GM21717 (cell line): Measurements from ENCODE around the gene OR2A2.

Experiments used
- ATAC-seq: cut with Tn5 transposase; IDR thresholded peaks from one replicate; pipeline ENCODE4 v1.9.1; 2021; ENCODE audit warnings: mild to moderate bottlenecking, moderate library complexity; ENCODE audit not compliant: unreplicated experiment

Gene OR2A2

DNA sequence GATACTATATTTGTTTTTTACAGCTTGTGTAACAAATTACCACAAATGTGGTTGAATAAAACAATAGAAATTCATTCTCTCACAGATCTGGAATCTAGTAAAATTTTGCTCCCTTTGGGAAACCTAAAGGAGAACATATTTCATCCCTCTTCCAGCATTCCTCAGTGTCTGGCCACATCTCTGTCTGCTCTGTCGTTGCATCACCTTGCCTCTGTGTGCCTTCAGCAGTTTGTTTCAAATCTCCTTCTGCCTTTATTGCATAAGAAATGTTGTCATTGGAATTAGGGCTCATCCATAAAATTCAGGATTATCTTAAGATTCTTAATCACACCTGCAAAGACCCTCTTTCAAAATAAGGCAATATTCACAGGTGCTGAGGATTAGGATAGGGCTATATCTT, 28.1 kb downstream of the OR2A2 start:
- no peak for ATAC-seq

DNA sequence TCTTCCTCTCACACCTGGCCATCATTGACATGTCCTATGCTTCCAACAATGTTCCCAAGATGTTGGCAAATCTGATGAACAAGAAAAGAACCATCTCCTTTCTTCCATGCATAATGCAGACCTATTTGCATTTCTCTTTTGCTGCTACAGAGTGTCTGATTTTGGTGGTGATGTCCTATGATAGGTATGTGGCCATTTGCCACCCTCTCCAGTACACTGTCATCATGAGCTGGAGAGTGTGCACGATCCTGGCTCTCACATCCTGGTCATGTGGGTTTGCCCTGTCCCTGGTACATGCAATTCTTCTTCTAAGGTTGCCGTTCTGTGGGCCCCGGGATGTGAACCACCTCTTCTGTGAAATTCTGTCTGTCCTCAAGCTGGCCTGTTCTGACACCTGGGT, 32.8 kb downstream of the OR2A2 start:
- ATAC-seq = no peak

DNA sequence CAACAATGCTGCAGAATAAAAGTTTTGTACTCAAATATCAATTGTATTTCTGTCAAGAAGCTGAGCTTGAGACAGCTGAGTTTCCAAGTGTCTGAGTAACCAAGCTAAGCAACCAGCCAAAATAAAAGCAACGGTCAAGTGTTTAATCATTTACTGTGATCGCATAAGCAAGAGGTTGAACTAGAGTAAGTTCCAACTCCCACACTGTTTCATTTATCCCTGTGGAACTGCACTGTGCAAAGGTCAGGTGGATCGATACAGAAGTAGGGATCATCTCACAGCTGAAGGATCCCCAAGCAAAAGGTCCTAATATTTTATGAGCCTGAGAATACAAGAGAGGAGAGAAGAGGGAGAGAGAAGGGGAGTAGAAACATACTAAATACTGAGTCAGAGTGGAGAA, 35.0 kb downstream of the OR2A2 start:
- ATAC-seq = no peak

DNA sequence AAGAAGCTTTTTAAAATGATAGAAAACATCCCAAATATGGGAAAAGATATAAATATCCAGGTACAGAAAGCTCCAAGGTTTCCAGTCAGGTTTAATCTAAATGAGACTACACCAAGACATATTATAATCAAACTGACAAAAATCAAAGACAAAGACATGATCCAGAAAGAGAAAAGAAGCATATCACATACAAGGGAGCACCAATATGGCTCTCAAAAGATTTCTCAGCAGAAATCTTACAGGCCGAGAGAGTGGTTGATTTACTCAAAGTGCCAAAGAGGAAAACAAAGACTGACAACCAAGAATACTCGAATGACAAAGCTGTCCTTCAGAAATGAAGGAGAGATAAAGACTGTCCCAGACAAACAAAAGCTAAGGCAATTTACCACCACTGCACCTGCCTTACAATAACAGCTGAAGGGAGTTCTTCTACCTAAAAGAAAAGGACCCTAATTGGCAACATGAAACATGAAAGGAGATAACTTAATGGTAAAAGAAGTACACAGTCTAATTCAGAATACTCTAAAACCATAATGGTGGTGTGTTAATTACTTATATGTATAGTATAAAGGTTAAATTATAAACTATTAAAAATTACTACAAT, 38.9 kb downstream of the OR2A2 start:
- ATAC-seq = no peak

DNA sequence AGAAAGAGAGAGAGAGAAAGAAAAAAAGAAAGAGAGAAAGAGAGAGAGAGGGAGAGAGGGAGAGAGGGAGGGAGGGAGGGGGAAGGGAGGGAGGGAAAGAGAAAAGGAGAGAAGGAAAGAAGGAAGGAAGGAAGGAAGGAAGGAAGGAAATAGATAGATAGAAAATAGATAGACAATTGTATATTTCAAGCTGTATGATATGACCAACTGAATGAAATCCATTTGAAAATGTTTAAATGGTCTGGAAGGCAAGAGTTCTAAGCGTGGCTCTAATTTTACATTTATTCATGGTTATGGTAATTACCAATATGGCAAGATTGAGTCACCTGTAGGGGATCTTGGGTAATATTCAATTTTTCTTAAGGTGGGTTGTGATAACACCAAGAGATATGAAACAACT, 49.5 kb downstream of the OR2A2 start:
- no peak for ATAC-seq
